ENCODE results near the gene IFNL3. TPM values are rescaled to one million over a fixed set of nuclear protein-coding genes. Genes with fewer than 3 reads are reported as not detected.
A peak's percentile ranks its signal among the peaks of the same experiment; 100 is the strongest.
"Not testable (repeated sequence)": the region's sequence is repeated elsewhere in the genome, so short reads cannot be mapped to it uniquely, and the experiment has no call there.

Gene IFNL3
- total RNA-seq, 1 donor from 2014 or later = not detected

GRCh38 chr19:39275578-39275977, 30.8 kb upstream of the IFNL3 start:
- TF ChIP-seq CTCF (IDR thresholded peaks at IDR 0.05; ENCODE audit: insufficient read depth, low read length, severe bottlenecking) = no peak
- H3K27me3 ChIP-seq (ENCODE audit: control insufficient read depth, insufficient read depth, low read length) = no peaks in the 10 kb centered on the region
- FAIRE-seq = peak; percentile 70
- no peak overlapping the region for H3K4me3 ChIP-seq (ENCODE audit: low read depth, low read length)
- H3K36me3 ChIP-seq (ENCODE audit: control insufficient read depth, insufficient read depth, low read length) = no peaks in the 10 kb centered on the region
- no peak for DNase-seq (ENCODE audit: low read depth)

- not testable (repeated sequence) for H3K36me3 ChIP-seq (ENCODE audit: control insufficient read depth, insufficient read depth, low read length); FAIRE-seq; H3K4me3 ChIP-seq (ENCODE audit: low read depth, low read length); DNase-seq (ENCODE audit: low read depth); H3K27me3 ChIP-seq (ENCODE audit: control insufficient read depth, insufficient read depth, low read length)
Observed at GRCh38 chr19:39273859-39274258, 29.1 kb upstream of the IFNL3 start.

- no peak for TF ChIP-seq CTCF (IDR thresholded peaks at IDR 0.05; ENCODE audit: insufficient read depth, low read length, severe bottlenecking)
- no peak for DNase-seq (ENCODE audit: low read depth)
- no peak for FAIRE-seq
Observed at GRCh38 chr19:39270036-39270871, 25.4 kb upstream of the IFNL3 start.

GRCh38 chr19:39269369-39269768, 24.6 kb upstream of the IFNL3 start:
- H3K36me3 ChIP-seq (ENCODE audit: control insufficient read depth, insufficient read depth, low read length); FAIRE-seq; DNase-seq (ENCODE audit: low read depth); H3K4me3 ChIP-seq (ENCODE audit: low read depth, low read length): not testable (repeated sequence)
- peaks cover 14% of the 10 kb centered on the region for H3K27me3 ChIP-seq (ENCODE audit: control insufficient read depth, insufficient read depth, low read length)

More at GRCh38 chr19:39270036-39270871, 25.4 kb upstream of the IFNL3 start:
- peaks cover 6% of the 10 kb centered on the region for H3K27me3 ChIP-seq (ENCODE audit: control insufficient read depth, insufficient read depth, low read length)
- H3K4me3 ChIP-seq (ENCODE audit: low read depth, low read length) = no peak overlapping the region
- no peaks in the 10 kb centered on the region for H3K36me3 ChIP-seq (ENCODE audit: control insufficient read depth, insufficient read depth, low read length)

- not testable (repeated sequence) for H3K36me3 ChIP-seq (ENCODE audit: control insufficient read depth, insufficient read depth, low read length); FAIRE-seq; DNase-seq (ENCODE audit: low read depth); H3K4me3 ChIP-seq (ENCODE audit: low read depth, low read length)
- peaks cover 21% of the 10 kb centered on the region for H3K27me3 ChIP-seq (ENCODE audit: control insufficient read depth, insufficient read depth, low read length)
Observed at GRCh38 chr19:39268531-39269223, 23.9 kb upstream of the IFNL3 start.

GRCh38 chr19:39268085-39268484, 23.3 kb upstream of the IFNL3 start, which contains the start of gene IFNL2:
TSS of gene IFNL2 (plus strand) at chr19:39268396. CDS start at chr19:39268569, 173 bp downstream.
- peaks cover 25% of the 10 kb centered on the region for H3K27me3 ChIP-seq (ENCODE audit: control insufficient read depth, insufficient read depth, low read length)
- FAIRE-seq = peak; percentile 98
- not testable (repeated sequence) for H3K4me3 ChIP-seq (ENCODE audit: low read depth, low read length); DNase-seq (ENCODE audit: low read depth); H3K36me3 ChIP-seq (ENCODE audit: control insufficient read depth, insufficient read depth, low read length)

- Histone ChIP-seq H3K36me3 (ENCODE audit: control insufficient read depth, insufficient read depth, low read length) (no peaks in the 10 kb centered on the region), H3K4me3 (ENCODE audit: low read depth, low read length) (no peak overlapping the region), H3K27me3 (ENCODE audit: control insufficient read depth, insufficient read depth, low read length) (peaks cover 33% of the 10 kb centered on the region)
- FAIRE-seq (no peak), DNase-seq (ENCODE audit: low read depth) (no peak)
- TF ChIP-seq CTCF (IDR thresholded peaks at IDR 0.05; ENCODE audit: insufficient read depth, low read length, severe bottlenecking) = no peak
Observed at GRCh38 chr19:39265321-39265916, 20.6 kb upstream of the IFNL3 start.

All from bronchial epithelial cell (primary cell).